NB4 (cell line): ENCODE data around the gene UGGT2.
A peak's percentile ranks its signal among the peaks of the same experiment; 100 is the strongest.
"Not testable (repeated sequence)": the region's sequence is repeated elsewhere in the genome, so short reads cannot be mapped to it uniquely, and the experiment has no call there.

Experiments used
- DNase-seq: peaks from one replicate; pipeline ENCODE4 v3.0.0; 2010; ENCODE audit warnings: low read depth
- H3K4me3 ChIP-seq: one replicate; pipeline ENCODE4 v1.5.1; 2011; ENCODE audit warnings: mild to moderate bottlenecking, low read depth, low read length, moderate library complexity
- MYC ChIP-seq: IDR thresholded peaks from 2 replicates; pipeline ENCODE4 v1.6.1; 2011; ENCODE audit warnings: low read depth, low read length
- POLR2A ChIP-seq: IDR thresholded peaks from 2 replicates; pipeline ENCODE4 v1.6.1; 2011; ENCODE audit warnings: mild to moderate bottlenecking; ENCODE audit not compliant: insufficient read length; ENCODE audit errors: extremely low read depth
- TF ChIP-seq, protein P1 (sequence below): IDR thresholded peaks from one replicate; pipeline ENCODE4 v1.5.1; 2012; ENCODE audit warnings: low read depth, low read length
- TF ChIP-seq, protein P2 (sequence below): IDR thresholded peaks from 2 replicates; pipeline ENCODE4 v1.6.1; 2011; ENCODE audit warnings: low read depth, low read length

UGGT2 gene

DNA sequence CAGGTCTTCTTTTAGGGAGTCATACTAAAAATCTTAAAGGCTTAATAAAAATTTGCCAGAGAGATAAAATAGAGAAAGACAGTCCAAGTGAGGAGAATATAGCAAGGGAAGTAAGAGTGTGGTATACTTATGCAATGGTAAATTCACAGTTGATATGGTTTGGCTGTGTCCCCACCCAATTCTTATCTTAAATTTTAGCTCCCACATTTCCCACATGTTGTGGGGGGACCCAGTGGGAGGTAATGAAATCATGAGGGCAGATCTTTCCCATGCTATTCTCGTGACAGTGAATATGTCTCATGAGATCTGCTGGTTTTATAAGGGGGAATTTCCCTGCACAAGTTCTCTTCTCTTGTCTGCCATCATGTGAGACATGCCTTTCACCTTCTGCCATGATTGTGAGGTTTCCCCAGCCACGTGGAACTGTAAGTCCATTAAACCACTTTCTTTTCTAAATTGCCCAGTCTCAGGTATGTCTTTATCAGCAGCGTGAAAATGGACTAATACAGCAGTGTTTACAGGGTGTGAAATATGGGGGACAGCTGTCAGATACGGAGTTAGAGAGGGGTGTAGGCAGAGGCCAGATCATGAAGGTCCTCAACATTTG is 115.4 kb downstream of the UGGT2 start:
- H3K4me3 ChIP-seq = no peak overlapping the region
- DNase-seq = no peak
- TF ChIP-seq, protein P1, sequence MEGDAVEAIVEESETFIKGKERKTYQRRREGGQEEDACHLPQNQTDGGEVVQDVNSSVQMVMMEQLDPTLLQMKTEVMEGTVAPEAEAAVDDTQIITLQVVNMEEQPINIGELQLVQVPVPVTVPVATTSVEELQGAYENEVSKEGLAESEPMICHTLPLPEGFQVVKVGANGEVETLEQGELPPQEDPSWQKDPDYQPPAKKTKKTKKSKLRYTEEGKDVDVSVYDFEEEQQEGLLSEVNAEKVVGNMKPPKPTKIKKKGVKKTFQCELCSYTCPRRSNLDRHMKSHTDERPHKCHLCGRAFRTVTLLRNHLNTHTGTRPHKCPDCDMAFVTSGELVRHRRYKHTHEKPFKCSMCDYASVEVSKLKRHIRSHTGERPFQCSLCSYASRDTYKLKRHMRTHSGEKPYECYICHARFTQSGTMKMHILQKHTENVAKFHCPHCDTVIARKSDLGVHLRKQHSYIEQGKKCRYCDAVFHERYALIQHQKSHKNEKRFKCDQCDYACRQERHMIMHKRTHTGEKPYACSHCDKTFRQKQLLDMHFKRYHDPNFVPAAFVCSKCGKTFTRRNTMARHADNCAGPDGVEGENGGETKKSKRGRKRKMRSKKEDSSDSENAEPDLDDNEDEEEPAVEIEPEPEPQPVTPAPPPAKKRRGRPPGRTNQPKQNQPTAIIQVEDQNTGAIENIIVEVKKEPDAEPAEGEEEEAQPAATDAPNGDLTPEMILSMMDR = no peak
- TF ChIP-seq POLR2A = no peak
- TF ChIP-seq MYC = no peak
- TF ChIP-seq, protein P2, sequence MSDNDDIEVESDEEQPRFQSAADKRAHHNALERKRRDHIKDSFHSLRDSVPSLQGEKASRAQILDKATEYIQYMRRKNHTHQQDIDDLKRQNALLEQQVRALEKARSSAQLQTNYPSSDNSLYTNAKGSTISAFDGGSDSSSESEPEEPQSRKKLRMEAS = no peak

DNA sequence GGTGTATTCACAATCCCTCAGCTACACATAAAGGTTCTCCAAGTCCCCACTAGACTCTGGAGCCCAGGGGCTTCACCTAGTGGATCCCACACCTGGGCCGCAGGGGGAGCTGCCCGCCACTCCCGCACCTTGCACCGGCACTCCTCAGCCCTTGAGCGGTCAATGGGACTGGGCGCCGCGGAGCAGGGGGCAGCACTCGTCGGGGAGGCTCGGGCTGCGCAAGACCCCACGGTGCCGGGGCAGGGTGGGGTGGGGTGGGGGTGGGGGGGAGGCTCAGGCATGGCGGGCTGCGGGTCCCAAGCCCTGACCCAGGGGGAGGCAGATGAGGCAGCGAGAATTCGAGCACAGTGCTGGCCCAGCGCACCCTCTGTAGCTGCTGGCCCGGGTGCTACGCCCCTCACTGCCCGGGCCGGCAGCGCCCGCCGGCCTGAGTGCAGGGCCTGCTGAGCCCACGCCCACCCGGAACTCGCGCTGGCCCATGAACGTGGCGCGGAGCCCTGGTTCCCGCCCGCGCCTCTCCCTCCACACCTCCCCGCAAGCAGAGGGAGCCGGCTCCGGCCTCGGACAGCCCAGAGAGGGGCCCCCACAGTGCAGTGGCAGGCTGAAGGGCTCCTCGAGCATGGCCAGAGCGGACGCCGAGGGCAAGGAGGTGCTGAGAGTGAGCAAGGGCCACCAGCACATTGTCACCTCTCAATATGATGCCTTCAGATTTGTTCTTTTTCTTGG is 121.7 kb downstream of the UGGT2 start:
- TF ChIP-seq, protein P2 = no peak
- TF ChIP-seq, protein P1 = no peak
- no peak for TF ChIP-seq POLR2A
- TF ChIP-seq MYC = no peak
- DNase-seq = no peak
- H3K4me3 ChIP-seq = no peak overlapping the region

DNA sequence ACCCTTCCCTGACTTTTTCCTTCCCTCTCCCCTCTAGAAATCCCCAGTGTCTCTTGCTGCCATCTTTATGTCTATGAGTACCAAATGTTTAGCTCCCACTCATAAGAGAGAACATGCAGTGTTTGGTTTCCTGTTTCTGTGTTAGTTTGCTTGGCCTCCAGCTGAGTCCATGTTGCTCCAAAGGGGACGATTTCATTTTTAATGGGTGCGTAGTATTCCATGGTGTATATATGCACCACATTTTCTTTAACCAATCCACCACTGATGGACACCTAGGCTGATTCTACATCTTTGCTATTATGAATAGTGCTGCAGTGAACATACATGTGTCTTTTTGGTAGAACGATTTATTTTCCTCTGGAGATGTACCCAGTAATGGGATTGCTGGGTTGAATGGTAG is 123.8 kb downstream of the UGGT2 start:
- TF ChIP-seq POLR2A = no peak
- no peak for DNase-seq
- no peak overlapping the region for H3K4me3 ChIP-seq

DNA sequence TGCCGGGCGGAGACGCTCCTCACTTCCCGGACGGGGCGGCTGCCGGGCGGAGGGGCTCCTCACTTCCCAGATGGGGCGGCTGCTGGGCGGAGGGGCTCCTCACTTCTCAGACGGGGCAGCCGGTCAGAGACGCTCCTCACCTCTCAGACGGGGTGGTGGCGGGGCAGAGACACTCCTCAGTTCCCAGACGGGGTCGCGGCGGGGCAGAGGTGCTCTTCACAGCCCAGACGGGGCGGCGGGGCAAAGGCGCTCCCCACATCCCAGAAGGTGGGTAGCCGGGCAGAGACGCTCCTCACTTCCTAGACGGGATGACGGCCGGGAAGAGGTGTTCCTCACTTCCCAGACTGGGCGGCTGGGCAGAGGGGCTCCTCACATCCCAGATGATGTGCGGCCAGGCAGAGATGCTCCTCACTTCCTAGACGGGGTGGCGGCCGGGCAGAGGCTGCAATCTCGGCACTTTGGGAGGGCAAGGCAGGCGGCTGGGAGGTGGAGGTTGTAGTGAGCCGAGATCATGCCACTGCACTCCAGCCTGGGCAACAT is 124.8 kb downstream of the UGGT2 start:
- not testable (repeated sequence) for DNase-seq, H3K4me3 ChIP-seq

DNA sequence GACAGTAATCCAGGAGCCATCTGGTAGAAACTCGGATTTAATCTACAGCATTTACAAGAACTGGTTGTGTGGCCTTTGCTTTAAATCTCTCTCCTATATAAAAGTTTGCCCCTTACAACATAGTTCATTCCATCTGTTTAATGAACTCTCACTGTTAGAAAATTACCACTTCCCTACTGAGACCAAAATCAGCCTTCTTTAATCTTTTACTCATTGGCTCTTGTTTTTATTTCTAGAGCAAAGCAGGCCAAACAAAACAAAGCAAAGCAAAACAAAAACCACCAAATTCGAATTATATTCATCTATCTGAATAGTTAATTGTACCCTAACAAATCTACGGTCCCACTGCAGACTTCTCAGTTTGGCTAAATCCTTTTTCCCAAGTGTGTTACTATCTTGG is 127.0 kb downstream of the UGGT2 start:
- DNase-seq = no peak
- no peak overlapping the region for H3K4me3 ChIP-seq
- TF ChIP-seq, protein P1 = no peak
- TF ChIP-seq, protein P2 = no peak
- no peak for TF ChIP-seq POLR2A
- no peak for TF ChIP-seq MYC

DNA sequence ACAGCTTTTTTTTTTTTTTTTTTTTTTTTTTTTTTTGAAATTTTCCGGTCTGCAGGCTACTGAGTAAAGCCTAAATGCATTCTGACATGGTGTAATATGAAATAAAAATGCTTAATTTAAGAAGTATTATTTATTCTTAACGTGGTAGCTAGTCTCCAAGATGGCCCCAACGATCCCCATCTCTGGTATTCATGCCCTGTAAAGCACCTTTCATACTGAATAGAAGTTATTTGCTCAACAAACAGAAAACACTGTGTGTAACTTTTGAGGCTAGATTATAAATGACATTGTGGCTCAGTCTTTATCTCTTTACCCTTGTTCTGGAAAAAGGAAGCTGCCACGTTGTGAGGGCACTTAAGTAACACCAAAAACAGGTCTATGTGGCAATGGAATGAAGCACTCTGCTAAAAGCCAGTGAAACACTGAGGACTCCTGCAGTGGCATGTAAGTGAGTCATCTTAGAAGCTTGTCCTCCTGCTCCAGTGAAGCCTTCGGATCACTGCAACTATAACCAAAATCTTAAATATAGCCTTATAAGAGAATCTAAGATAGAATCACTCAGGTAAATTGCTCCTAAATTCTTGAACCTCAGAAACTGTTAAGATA is 128.7 kb downstream of the UGGT2 start:
- DNase-seq = peak; percentile 88
- TF ChIP-seq POLR2A = no peak
- peak; percentile 92 for TF ChIP-seq MYC
- TF ChIP-seq, protein P1 = no peak
- TF ChIP-seq, protein P2 = peak; percentile 85
- H3K4me3 ChIP-seq = no peak overlapping the region

DNA sequence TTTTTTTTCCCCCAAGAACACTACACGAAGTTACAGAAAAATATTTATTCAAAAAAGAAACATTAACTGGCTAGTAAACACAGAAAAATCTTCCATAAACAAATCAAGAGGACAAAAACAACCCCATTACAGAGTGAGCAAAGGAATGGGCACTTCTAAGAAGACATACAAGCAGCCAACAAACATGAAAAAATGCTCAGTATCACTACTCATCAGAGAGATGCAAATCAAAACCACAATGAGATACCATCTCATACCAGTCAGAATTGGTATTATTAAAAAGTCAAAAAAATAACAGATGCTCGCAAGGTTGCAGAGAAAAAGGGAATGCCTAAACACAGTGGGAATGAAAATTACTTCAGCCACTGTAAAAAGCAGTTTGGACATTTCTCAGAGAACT is 131.7 kb downstream of the UGGT2 start:
- DNase-seq = no peak
- TF ChIP-seq MYC (no peak), POLR2A (no peak)
- TF ChIP-seq, protein P2 = no peak
- TF ChIP-seq, protein P1 = no peak
- H3K4me3 ChIP-seq = no peak overlapping the region
